ENCODE measurements around the gene ATXN1.

GRCh38 chr6:16403831-16404230 is 357.4 kb downstream of the ATXN1 start:
- TF ChIP-seq GATA2 (IDR thresholded peaks at IDR 0.05; ENCODE audit: low read depth, low read length) (no peak), GATA3 (IDR thresholded peaks at IDR 0.05; ENCODE audit: low read depth, low read length) (no peak)
